Measurements from ENCODE around the gene OR14J1.
"Not testable (repeated sequence)": the region's sequence is repeated elsewhere in the genome, so short reads cannot be mapped to it uniquely, and the experiment has no call there.

OR14J1 gene, protein sequence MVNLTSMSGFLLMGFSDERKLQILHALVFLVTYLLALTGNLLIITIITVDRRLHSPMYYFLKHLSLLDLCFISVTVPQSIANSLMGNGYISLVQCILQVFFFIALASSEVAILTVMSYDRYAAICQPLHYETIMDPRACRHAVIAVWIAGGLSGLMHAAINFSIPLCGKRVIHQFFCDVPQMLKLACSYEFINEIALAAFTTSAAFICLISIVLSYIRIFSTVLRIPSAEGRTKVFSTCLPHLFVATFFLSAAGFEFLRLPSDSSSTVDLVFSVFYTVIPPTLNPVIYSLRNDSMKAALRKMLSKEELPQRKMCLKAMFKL

DNA sequence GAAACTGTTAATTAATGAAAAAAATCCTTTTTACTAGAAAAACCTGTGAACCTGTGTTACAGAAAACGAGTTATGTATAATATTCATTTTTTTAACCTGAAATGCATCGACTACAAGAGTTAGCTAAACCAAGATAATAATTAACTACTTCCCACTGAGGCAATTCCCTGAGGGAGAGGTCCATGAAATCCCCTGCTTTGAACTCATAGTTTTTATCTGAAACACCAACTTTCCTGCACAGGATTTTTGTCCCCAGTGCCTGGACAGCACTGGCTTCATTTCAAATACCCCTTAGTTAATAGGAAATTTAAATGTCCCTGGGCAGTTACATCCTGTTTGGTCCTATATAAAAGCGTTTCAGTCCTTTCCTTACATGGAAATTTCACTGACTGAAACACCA lies at the start of gene OR14J1:
TSS of gene OR14J1 (plus strand) at position 386 of the 400 bp plus-strand sequence. CDS start 4,989 bp downstream, outside the sequence.
- FAIRE-seq: peak; percentile 44

DNA sequence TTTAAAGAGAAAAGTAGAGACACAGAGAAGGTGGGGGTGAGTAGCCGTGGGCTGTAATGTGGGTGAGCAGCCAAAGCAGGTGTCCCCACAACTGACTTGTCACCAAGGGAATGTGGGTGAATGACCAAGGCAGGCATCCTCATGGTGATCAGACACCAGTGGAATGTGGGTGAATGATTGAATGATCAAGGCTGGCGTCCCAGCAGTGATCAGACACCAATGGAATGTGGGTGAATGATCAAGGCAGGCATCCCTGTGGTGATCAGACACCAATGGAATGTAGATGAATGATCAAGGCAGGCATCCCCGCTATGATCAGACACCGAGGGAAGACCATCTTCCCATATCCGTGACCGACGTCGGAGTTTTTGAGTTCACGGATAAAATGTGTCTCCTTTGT lies 49.8 kb upstream of the OR14J1 start:
- peak; percentile 74 for DNase-seq (ENCODE audit: low spot score)
- peak; percentile 64 for FAIRE-seq

More for the DNA sequence above, at the start of gene OR14J1:
- no peak for DNase-seq (ENCODE audit: low spot score)

DNA sequence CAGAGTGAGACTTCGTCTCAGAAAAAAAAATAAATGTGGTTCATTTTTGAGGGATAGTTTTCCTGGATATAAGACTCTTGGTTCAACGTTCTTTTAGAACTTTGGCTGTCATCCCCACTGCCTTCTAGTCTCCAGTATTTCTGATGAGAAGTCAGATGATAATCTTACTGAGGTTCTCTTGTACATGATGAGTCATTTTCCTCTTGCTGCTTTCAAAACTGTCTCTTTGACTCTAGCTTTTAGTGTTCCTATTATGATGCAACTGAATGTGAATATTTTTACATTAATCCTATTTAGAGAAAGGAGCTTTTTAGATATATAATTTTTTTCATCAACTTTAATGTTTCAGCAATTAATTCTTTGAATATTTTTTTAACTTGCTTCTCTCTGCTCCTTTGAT lies 46.0 kb upstream of the OR14J1 start:
- DNase-seq (ENCODE audit: low spot score) (peak; percentile 15), FAIRE-seq (no peak)

DNA sequence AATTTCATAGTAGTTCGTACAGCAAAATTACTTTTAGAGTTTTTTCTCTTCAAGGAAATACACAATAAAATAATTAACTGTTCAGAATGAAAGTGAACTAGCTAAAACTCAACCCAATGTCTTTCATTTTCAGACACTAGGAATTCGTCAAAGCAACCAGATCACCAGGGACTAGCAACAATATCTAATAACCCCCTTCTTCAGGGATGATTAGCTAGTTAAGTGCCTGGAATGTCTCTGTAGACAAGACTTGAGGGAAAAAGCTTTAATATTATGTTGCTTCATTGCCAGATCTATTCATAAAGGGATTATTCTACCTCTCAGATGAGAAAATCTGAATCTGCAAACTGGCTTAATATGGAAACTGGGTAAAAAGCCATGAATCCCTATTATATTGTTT lies 41.8 kb upstream of the OR14J1 start:
- DNase-seq (ENCODE audit: low spot score): no peak
- FAIRE-seq: no peak

DNA sequence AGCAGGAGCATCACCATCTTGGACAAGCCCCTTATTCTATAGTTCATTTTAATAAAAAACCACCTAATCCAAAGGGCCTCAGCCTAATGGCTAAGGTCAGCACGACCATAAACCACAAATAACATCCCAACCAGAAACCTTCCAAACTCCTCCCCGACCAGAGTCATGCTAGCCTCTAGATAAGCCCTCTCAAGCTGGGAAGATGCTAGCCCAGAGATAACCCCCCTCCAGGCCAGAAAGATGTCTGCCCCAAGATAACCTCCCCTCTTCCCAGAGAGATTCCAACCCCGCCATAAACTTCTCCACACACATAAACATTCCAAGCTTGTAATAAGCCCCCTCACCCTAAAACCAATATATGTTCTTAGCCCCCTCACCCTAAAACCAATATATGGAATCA lies 38.5 kb upstream of the OR14J1 start:
- DNase-seq (ENCODE audit: low spot score) (no peak), FAIRE-seq (no peak)

DNA sequence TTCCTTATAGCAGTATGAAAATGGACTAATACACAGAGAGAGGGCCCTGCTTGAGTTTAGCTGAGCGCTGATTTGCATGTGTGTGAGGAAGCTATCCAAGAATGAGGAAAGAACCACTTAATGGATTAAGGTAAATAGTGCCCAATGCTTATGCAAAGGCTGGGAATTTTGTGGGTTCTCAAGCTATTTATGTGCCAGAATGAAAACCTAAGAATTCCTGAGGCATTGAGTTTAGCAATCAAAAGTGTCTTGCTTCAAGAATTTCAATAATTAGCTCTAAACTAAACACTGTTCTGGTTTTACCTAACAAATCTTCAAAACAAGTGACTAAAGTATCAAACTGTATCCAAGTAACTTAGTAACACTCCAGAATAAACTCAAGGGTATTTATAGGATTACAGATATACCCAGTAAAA lies 7.0 kb upstream of the OR14J1 start:
- no peak for FAIRE-seq
- DNase-seq (ENCODE audit: low spot score): peak; percentile 12

DNA sequence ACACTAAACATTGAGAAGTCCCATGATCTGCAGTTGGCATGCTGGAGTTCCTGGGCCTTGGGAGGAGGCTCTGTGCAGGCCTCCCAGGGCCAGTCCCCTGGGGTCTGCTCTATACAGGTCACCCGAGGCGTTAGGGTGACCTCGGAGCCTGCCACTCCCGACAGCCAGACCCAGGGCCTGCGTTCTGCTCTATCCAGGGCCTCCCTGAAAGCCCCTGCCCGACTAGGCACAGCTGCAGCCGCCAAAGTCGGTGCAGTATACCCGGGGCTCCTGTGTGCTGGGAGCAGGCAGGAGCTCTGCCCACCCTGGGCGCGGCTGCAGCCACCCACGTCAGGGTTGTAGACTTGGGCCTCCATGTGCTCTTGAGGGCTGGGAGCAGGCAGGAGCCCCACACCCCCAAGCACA lies 6.3 kb upstream of the OR14J1 start:
- DNase-seq (ENCODE audit: low spot score) (no peak), FAIRE-seq (no peak)

DNA sequence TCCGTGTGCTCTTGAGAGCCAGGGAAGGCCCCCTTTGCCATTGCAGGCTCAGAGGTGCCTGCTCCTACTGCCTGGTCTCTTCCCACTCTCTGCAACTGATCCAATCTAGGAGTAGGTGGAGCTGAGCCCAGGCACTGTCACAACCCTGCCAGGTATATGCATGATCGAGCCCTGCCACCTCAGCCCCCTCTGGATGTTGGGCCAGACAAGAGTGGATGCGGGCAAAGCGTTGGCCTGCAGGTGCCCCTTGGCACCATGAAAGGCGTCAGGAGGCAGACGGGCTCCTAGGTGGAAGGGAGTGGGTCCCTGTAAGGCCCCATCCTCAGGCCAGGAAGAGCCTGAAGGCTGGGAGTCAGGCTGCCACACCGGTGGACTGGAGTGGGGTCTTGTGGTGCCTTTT lies 5.9 kb upstream of the OR14J1 start:
- FAIRE-seq (no peak), DNase-seq (ENCODE audit: low spot score) (no peak)

DNA sequence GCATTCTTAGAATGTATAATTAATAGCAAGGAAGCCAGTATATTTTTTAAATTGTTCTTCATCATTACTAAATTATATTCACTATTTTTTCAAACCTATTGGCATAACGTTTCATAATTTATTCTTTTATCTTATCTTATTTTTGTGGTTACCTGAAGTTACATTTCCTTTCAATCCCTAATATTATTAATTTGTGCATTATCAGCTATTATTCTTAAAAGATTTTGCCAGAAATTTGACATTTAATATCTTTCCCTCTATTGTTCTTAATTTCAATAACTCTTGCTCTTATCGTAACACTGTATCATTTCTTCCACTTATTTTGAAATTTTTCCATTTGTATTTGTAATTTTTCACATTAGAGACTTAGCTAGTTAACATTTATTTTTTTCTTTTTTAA lies 18.4 kb downstream of the OR14J1 start:
- no peak for DNase-seq (ENCODE audit: low spot score)
- no peak for FAIRE-seq

DNA sequence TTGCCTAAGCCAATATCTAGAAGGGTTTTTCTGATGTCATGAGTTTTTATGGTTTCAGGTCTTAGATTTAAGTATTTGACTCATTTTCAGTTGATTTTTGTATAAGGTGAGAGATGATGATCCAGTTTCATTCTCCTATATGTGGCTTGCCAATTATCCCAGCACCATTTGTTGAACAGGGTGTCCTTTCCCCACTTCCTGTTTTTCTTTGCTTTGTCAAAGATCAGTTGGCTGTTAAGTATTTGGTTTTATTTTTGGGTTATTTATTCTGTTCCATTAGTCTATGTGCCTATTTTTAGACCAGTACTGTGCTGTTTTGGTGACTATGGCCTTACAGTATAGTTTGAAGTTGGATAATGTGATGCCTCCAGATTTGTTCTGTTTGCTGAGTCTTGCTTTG lies 21.8 kb downstream of the OR14J1 start:
- FAIRE-seq; DNase-seq (ENCODE audit: low spot score): not testable (repeated sequence)

DNA sequence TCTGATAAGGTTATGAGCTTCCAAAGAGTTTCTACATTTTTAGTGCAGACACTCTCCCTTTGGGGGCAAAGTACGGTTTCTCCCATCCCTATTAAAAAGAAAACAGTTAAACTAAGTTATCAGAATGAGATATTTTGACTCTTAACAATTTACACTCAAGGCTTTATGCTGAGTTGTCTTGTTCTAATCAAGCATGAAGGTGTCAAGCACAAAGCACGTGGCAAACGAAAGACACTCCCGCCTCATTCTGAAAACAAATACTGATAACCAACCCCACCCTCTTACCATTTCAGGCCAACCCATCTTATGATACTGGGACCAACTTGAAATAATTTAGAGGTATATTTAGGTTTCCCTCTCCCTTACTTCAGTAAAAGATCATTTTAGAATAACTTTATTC lies 24.3 kb downstream of the OR14J1 start:
- no peak for FAIRE-seq
- DNase-seq (ENCODE audit: low spot score): no peak

DNA sequence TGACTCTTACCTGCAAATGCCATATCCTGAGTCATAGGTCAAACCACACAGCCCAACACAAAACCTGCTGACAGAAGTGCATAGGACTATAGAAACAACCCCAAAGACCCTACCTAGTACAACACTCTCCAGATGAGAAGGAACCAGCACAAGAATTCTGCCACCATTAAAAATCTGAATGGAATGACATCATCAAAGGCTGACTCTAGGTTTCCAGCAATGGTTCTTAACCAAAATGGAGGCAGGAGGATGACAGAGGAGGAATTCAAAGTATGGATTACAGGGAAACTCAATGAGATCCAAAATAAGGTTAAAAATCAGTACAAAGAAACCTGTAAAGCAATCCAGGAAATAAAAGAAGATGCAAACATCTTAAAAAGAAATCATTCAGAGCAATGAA lies 31.2 kb downstream of the OR14J1 start:
- FAIRE-seq: no peak
- no peak for DNase-seq (ENCODE audit: low spot score)

DNA sequence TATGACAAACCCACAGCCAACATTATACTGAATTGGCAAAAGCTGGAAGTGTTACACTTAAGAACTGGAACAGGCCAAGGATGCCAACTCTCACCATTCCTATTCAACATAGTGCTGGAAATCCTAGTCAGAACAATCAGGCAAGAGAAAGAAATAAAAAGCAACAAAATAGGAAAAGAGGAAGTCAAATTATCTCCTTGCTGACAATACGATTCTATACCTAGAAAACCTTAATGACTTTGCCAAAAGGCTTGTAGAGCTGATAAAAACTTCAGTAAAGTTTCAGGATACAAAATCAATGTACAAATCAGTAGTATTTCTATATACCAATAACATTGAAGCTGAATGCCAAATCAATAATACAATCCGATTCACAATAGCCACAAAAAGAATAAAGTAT lies 34.8 kb downstream of the OR14J1 start:
- DNase-seq (ENCODE audit: low spot score): no peak
- FAIRE-seq: no peak

DNA sequence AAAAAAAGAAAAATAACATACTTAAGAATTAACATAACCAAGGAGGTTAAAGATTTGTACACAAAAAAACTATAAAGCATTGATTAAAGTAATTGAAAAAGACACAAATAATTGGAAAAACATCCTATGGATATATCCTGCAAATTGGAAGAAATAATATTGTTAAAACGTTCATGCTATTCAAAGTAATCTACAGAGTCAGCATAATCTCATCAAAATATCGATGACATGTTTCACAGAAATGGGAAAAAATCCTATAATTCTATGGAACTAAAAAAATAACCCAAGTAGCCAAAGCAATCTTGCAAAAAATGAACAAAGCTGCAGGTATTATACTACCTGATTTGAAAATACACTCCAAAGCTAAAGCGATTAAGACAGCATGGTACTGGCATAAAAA lies 43.9 kb downstream of the OR14J1 start:
- FAIRE-seq: no peak

DNA sequence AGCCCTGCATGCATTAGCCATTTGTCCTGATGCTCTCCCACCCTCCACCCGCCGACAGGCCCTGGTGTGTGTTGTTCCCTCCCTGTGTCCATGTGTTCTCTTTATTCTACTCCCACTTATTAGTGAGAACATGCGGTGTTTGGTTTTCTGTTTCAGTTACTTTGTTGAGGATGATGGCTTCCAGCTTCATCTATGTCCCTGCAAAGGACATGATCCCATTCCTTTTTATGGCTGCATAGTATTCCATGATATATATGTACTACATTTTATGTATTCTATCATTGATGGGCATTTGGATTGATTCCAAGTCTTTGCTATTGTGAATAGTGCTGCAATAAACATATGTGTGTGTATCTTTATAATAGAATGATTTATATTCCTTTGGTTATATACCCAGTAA lies 47.8 kb downstream of the OR14J1 start:
- not testable (repeated sequence) for FAIRE-seq; DNase-seq (ENCODE audit: low spot score)

More for the DNA sequence above, 43.9 kb downstream of the OR14J1 start:
- no peak for DNase-seq (ENCODE audit: low spot score)

DNA sequence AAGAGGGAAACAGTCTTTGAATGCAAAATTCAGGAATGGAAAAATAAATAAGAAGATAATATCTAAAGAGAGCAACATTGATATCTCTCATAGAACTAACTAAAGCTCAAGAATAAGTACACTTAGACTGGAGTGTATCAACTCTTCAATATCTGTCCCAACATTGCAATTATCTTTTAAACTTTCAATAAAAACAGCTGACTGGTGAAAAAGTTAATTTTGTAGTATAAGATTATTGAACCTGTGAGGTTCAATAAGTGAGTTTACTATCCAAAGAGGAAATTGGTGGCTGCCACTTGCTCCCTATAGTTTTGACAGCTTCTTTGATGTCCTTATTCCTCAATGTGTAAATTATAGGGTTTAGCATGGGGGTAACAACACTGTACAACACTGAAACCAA lies 53.5 kb downstream of the OR14J1 start:
- FAIRE-seq: no peak
- no peak for DNase-seq (ENCODE audit: low spot score)

DNA sequence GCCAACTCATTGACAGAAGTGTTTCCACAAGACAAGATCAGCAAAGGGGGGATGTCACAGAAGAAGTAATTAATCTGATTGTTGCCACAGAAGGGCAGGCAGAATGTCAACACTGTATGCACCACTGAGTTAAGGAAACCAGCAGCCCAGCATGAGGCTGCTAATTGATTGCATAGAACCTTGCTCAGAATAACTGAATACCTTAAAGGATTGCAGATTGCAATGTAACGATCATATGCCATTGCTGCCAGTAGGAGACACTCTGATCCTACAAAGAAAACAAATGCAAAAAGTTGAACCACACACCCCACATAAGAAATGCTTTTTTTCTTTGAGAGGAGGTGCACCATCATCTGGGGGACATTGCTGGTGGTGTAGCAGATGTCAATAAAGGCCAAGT lies 54.1 kb downstream of the OR14J1 start:
- FAIRE-seq (no peak), DNase-seq (ENCODE audit: low spot score) (no peak)
